PC-3 (cell line): Measurements from ENCODE around the gene APOE.

Source experiments
- EZH2 ChIP-seq: fragments of 300-600 bp; sonication (generic); IDR thresholded peaks from one replicate; pipeline ENCODE4 v1.6.1; 2017; ENCODE audit warnings: antibody characterized with exemption, mild to moderate bottlenecking, low read length; ENCODE audit not compliant: unreplicated experiment
- TF ChIP-seq, protein P1 (sequence below): fragments of 300-600 bp; sonication (generic); conservative IDR thresholded peaks from 2 replicates; pipeline ENCODE4 v1.5.1; 2017; ENCODE audit warnings: antibody characterized with exemption, low read depth, mild to moderate bottlenecking, low read length

DNA sequence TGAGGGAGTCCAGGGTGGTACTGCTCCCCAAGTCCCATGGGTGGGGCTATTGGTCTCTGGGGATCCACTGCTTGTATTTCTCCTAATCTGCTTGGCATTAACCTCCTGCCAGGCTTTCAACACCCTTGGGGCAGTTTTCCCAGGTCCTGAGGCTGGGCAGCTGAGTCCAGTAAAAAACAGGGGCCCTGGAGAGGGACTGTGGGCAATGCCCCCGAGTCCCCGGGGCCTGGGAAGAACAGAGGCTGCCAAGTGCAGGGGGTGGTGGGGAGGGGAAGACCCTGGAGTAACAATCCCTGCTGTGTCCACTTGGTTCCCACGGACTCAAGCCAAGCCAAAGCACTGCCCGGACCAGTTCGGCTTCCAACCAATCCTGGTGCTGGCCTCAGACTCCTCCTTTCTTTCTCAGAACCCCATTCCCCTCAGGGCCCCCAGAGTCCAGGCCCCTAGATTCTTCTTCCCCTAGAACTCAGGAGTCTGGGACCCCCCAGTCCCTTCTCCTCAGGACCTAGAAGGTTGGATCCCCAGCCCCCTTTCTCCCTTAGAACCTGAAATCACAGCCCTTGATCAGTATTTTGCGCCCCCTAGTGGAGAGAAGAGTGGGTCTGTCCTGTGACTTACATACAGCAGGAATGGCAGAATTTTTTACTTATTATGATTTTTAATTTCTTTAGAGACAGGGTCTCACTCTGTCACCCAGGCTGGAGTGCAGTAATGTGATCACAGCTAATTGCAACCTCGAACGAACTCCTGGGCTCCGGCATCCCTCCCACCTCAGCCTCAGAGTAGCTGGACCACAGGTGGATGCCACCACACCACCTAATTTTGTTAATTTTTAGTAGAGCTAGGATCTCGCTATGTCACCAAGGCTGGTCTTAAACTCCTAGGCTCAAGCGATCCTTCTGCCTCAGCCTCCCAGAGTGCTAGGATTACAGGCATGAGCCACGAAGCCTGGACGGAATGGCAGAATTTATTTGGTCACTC, 45.9 kb downstream of the APOE start:
- TF ChIP-seq, protein P1, sequence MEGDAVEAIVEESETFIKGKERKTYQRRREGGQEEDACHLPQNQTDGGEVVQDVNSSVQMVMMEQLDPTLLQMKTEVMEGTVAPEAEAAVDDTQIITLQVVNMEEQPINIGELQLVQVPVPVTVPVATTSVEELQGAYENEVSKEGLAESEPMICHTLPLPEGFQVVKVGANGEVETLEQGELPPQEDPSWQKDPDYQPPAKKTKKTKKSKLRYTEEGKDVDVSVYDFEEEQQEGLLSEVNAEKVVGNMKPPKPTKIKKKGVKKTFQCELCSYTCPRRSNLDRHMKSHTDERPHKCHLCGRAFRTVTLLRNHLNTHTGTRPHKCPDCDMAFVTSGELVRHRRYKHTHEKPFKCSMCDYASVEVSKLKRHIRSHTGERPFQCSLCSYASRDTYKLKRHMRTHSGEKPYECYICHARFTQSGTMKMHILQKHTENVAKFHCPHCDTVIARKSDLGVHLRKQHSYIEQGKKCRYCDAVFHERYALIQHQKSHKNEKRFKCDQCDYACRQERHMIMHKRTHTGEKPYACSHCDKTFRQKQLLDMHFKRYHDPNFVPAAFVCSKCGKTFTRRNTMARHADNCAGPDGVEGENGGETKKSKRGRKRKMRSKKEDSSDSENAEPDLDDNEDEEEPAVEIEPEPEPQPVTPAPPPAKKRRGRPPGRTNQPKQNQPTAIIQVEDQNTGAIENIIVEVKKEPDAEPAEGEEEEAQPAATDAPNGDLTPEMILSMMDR = peak; percentile 86
- TF ChIP-seq EZH2 = no peak
